GM12872 (cell line): ENCODE data around the gene ZBTB5.

Source experiments
- TF ChIP-seq, protein P1 (sequence below): IDR thresholded peaks from 3 replicates; pipeline ENCODE4 v1.5.1; 2011; ENCODE audit warnings: low read depth, mild to moderate bottlenecking, low read length, moderate library complexity; ENCODE audit not compliant: insufficient read depth

ZBTB5 gene

DNA sequence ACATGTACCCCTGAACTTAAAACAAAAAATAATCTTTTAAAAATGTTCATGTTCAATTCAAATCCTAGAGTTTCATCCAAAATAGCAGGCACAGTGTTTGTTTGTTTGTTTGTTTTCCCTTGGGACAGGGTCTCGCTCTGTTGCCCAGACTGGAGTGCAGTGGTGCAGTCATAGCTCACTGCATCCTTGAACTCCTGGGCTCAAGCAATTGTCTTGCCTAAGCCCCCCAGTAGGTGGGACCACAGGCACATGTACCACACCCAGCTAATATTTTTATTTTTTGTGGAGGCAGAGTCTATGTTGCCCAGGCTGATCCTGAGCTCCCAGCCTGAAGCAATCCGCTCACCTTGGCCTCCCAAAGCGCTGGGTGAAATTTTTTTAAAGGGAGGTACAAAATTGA lies 15.5 kb upstream of the ZBTB5 start:
- TF ChIP-seq, protein P1, sequence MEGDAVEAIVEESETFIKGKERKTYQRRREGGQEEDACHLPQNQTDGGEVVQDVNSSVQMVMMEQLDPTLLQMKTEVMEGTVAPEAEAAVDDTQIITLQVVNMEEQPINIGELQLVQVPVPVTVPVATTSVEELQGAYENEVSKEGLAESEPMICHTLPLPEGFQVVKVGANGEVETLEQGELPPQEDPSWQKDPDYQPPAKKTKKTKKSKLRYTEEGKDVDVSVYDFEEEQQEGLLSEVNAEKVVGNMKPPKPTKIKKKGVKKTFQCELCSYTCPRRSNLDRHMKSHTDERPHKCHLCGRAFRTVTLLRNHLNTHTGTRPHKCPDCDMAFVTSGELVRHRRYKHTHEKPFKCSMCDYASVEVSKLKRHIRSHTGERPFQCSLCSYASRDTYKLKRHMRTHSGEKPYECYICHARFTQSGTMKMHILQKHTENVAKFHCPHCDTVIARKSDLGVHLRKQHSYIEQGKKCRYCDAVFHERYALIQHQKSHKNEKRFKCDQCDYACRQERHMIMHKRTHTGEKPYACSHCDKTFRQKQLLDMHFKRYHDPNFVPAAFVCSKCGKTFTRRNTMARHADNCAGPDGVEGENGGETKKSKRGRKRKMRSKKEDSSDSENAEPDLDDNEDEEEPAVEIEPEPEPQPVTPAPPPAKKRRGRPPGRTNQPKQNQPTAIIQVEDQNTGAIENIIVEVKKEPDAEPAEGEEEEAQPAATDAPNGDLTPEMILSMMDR = 0 out of 3 replicates have a peak, but pooled peaks have one; percentile 3

GRCh38 chr9:37476930-37477329 lies 11.7 kb upstream of the ZBTB5 start:
- TF ChIP-seq, protein P1 = no peak

DNA sequence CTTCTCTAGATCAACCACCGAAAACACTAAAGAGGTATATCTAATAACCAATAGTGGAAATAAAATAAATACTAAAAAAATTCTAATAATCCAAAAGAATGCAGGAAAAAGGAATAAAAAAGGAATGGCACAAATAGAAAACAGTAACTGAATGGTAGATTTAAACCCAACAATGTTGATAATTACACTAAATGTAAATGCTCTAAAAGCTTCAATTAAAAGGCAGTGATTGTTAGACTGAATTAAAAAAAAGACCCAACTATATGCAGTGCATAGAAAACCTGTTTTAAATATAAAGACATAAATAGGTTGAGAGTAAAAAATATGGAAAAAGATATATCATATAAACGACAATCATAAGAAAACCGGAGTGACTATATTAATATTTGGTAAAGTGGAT lies 9.2 kb upstream of the ZBTB5 start:
- TF ChIP-seq, protein P1 = no peak

- TF ChIP-seq, protein P1 = no peak
These were observed 6.9 kb upstream of the ZBTB5 start for GRCh38 chr9:37471942-37472684.

DNA sequence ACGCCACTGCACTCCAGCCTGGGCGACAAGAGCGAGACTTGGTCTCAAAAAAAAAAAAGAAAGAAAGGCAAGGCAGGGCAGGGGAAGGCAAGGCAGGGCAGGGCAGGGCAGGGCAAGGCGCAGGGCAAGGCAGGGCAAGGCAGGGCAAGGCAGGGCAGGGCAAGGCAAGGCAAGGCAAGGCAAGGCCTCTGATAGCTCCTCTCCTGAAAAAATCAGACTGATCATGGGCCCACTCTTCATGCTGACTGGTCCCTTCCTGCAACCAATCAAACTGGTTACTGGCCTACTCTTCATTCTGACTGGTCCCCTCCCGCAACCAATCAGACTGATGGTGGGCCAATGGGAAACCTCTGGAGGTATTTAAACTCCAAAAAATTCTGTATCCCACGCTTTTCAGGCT lies 3.4 kb upstream of the ZBTB5 start:
- TF ChIP-seq, protein P1 = no peak

- TF ChIP-seq, protein P1 = no peak
These were observed 923 bp upstream of the ZBTB5 start for GRCh38 chr9:37466037-37466709.

DNA sequence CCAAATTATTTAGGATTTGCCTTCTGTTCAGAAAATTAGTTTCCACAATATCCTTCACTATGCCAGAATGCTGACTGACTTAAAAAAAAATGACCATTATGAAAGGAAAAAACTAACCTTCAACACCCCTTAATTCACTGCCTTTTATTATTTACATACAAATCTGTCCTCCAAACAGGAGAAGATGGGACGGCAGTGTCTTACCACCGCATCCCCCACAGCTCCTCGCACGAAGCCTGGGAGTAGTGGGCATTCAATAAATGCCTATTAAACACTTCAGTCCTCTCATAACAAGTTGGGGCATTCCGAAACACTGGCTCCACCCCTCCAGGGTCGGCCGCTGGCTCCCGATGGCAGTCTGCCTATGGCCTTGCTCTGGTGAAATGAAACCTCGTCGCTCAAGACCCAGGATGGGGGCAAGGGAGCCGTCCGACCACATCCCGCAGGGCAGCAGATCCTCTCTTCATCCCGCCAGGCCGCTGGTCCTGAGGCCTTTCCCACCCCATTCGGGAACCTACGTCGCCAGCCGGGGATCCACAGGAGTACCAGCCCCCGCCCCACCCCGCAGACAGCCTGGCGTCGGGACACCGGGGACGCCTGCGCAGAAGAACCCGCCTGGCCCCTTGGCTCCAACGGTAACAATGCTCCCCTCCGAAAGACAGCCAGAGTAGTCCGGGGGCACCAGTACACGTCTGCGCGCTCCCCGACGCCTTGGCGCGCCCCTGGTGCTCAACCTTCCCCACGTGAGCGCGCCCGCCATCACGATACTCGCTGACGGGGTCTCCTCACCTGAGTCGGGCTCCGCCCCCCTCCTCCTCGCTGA lies 613 bp downstream of the ZBTB5 start:
- TF ChIP-seq, protein P1 = no peak
